Measurements from ENCODE around the gene METTL13.
A peak's percentile ranks its signal among the peaks of the same experiment; 100 is the strongest.

The METTL13 gene

GRCh38 chr1:171805395-171806115, 24.1 kb downstream of the METTL13 start:
- Histone ChIP-seq H3K9ac (ENCODE audit: low read length) (no peak overlapping the region), H3K23ac (ENCODE audit: low read length) (no peak overlapping the region)
- WGBS (ENCODE audit: extremely low coverage, insufficient coverage, low lambda C conversion rate): no CpG with 5 or more reads among the region's 9 CpGs

GRCh38 chr1:171807556-171807955, 26.1 kb downstream of the METTL13 start:
- H3K79me2 ChIP-seq (ENCODE audit: control insufficient read depth, insufficient read depth, low read length): no peaks in the 10 kb centered on the region
- H3K23ac ChIP-seq (ENCODE audit: low read length): no peak overlapping the region
- H3K27ac ChIP-seq (ENCODE audit: low read depth, low read length): no peak overlapping the region
- no peak overlapping the region for H3K9ac ChIP-seq (ENCODE audit: low read length)
- no peak overlapping the region for H2AK5ac ChIP-seq (ENCODE audit: low read length)
- no CpG with 5 or more reads among the region's 4 CpGs for WGBS (ENCODE audit: extremely low coverage, insufficient coverage, low lambda C conversion rate)
- H3K79me1 ChIP-seq (ENCODE audit: low read length): no peaks in the 10 kb centered on the region
- H2BK5ac ChIP-seq (ENCODE audit: low read length): no peak overlapping the region
- no peaks in the 10 kb centered on the region for H3K36me3 ChIP-seq (ENCODE audit: control insufficient read depth, insufficient read depth, low read length)
- H4K5ac ChIP-seq (ENCODE audit: low read length): no peak overlapping the region
- H3K4ac ChIP-seq (ENCODE audit: low read depth, low read length): no peak overlapping the region
- no peak for DNase-seq
- H3K18ac ChIP-seq (ENCODE audit: low read length): no peak overlapping the region
- H3K27me3 ChIP-seq (ENCODE audit: insufficient read depth, low read length, poor library complexity): no peaks in the 10 kb centered on the region
- H3K56ac ChIP-seq (ENCODE audit: low read length): no peak overlapping the region
- H2BK15ac ChIP-seq (replicated peaks; ENCODE audit: low read depth): no peak overlapping the region
- H3K4me2 ChIP-seq (ENCODE audit: low read length): no peak overlapping the region
- H3K4me1 ChIP-seq (ENCODE audit: control insufficient read depth, low read depth, low read length): no peaks in the 10 kb centered on the region
- no peak overlapping the region for H2BK120ac ChIP-seq (ENCODE audit: low read depth, low read length)
- H4K8ac ChIP-seq (ENCODE audit: low read depth, low read length): no peak overlapping the region
- no peak overlapping the region for H3K4me3 ChIP-seq (ENCODE audit: low read length)

More at GRCh38 chr1:171805395-171806115, 24.1 kb downstream of the METTL13 start:
- Histone ChIP-seq H3K56ac (ENCODE audit: low read length) (no peak overlapping the region), H3K79me2 (ENCODE audit: control insufficient read depth, insufficient read depth, low read length) (no peaks in the 10 kb centered on the region), H3K27me3 (ENCODE audit: insufficient read depth, low read length, poor library complexity) (no peaks in the 10 kb centered on the region), H3K4ac (ENCODE audit: low read depth, low read length) (no peak overlapping the region), H3K4me3 (ENCODE audit: low read length) (no peak overlapping the region), H2BK5ac (ENCODE audit: low read length) (no peak overlapping the region), H3K36me3 (ENCODE audit: control insufficient read depth, insufficient read depth, low read length) (no peaks in the 10 kb centered on the region), H3K4me2 (ENCODE audit: low read length) (no peak overlapping the region), H3K79me1 (ENCODE audit: low read length) (no peaks in the 10 kb centered on the region), H3K4me1 (ENCODE audit: control insufficient read depth, low read depth, low read length) (no peaks in the 10 kb centered on the region), H2BK120ac (ENCODE audit: low read depth, low read length) (no peak overlapping the region), H2BK15ac (replicated peaks; ENCODE audit: low read depth) (no peak overlapping the region), H3K27ac (ENCODE audit: low read depth, low read length) (no peak overlapping the region), H4K5ac (ENCODE audit: low read length) (no peak overlapping the region), H4K8ac (ENCODE audit: low read depth, low read length) (no peak overlapping the region), H2AK5ac (ENCODE audit: low read length) (no peak overlapping the region), H3K18ac (ENCODE audit: low read length) (no peak overlapping the region)
- peak; percentile 81 for DNase-seq

DNA sequence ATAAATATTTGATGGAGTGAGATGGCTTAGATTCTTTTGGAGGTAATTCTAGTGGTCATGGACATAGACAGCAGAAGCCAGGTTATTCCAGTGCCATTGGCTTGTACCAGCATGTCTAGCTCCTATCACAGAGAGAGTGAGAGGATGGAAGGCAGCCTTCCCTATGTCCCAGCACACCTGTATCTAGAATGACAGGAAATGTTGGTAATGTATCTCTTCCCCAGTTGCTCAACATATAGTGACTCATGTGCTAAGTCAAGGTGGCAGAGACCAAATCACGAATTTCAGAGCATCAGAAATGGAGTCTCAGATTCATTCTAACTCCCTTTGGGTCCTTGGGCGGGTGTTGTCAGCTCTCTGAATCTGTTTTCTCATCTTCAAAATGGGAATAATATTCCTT, 28.4 kb downstream of the METTL13 start:
- Histone ChIP-seq H3K4ac (ENCODE audit: low read depth, low read length) (no peak overlapping the region), H3K27me3 (ENCODE audit: insufficient read depth, low read length, poor library complexity) (no peaks in the 10 kb centered on the region), H3K4me2 (ENCODE audit: low read length) (no peak overlapping the region), H3K79me1 (ENCODE audit: low read length) (no peaks in the 10 kb centered on the region), H3K23ac (ENCODE audit: low read length) (no peak overlapping the region), H3K79me2 (ENCODE audit: control insufficient read depth, insufficient read depth, low read length) (no peaks in the 10 kb centered on the region), H2BK120ac (ENCODE audit: low read depth, low read length) (no peak overlapping the region), H3K4me3 (ENCODE audit: low read length) (no peak overlapping the region), H2AK5ac (ENCODE audit: low read length) (no peak overlapping the region), H2BK15ac (replicated peaks; ENCODE audit: low read depth) (no peak overlapping the region), H3K27ac (ENCODE audit: low read depth, low read length) (no peak overlapping the region), H3K36me3 (ENCODE audit: control insufficient read depth, insufficient read depth, low read length) (no peaks in the 10 kb centered on the region), H3K9ac (ENCODE audit: low read length) (no peak overlapping the region), H4K8ac (ENCODE audit: low read depth, low read length) (no peak overlapping the region), H4K5ac (ENCODE audit: low read length) (no peak overlapping the region), H3K4me1 (ENCODE audit: control insufficient read depth, low read depth, low read length) (no peaks in the 10 kb centered on the region), H3K56ac (ENCODE audit: low read length) (no peak overlapping the region), H2BK5ac (ENCODE audit: low read length) (no peak overlapping the region), H3K18ac (ENCODE audit: low read length) (no peak overlapping the region)
- DNase-seq: no peak
- no CpG with 5 or more reads among the region's 2 CpGs for WGBS (ENCODE audit: extremely low coverage, insufficient coverage, low lambda C conversion rate)

DNA sequence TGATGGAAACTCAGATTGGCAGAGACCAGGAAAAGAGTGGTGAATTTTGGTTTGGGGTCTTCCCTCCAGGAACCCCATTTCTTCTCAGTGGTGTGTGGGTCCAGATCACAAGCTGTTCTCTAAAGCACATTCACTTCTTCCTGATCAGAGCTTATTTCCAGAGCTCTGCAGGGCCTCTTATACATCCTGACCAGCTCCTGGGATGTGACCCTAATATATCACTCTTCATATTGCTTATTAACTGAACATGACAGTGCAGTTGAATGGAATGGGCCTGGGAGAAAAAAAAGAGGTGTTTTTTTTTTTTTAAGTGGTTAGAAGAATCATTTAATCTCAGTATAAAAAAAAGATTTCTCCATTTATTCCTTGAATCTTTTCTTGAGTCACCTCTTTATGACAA, 30.2 kb downstream of the METTL13 start:
- Histone ChIP-seq H4K8ac (ENCODE audit: low read depth, low read length) (no peak overlapping the region), H3K56ac (ENCODE audit: low read length) (no peak overlapping the region), H3K18ac (ENCODE audit: low read length) (no peak overlapping the region), H2BK15ac (replicated peaks; ENCODE audit: low read depth) (no peak overlapping the region), H3K79me1 (ENCODE audit: low read length) (no peaks in the 10 kb centered on the region), H3K36me3 (ENCODE audit: control insufficient read depth, insufficient read depth, low read length) (no peaks in the 10 kb centered on the region), H3K4me2 (ENCODE audit: low read length) (no peak overlapping the region), H3K27me3 (ENCODE audit: insufficient read depth, low read length, poor library complexity) (no peaks in the 10 kb centered on the region), H3K4ac (ENCODE audit: low read depth, low read length) (no peak overlapping the region), H3K9ac (ENCODE audit: low read length) (no peak overlapping the region), H4K5ac (ENCODE audit: low read length) (no peak overlapping the region), H3K79me2 (ENCODE audit: control insufficient read depth, insufficient read depth, low read length) (no peaks in the 10 kb centered on the region), H3K23ac (ENCODE audit: low read length) (no peak overlapping the region), H3K27ac (ENCODE audit: low read depth, low read length) (no peak overlapping the region), H3K4me3 (ENCODE audit: low read length) (no peak overlapping the region), H2BK5ac (ENCODE audit: low read length) (no peak overlapping the region), H2AK5ac (ENCODE audit: low read length) (no peak overlapping the region), H2BK120ac (ENCODE audit: low read depth, low read length) (no peak overlapping the region), H3K4me1 (ENCODE audit: control insufficient read depth, low read depth, low read length) (no peaks in the 10 kb centered on the region)
- DNase-seq: no peak

GRCh38 chr1:171814692-171815091, 33.2 kb downstream of the METTL13 start:
- Histone ChIP-seq H3K4me2 (ENCODE audit: low read length) (no peak overlapping the region), H3K79me2 (ENCODE audit: control insufficient read depth, insufficient read depth, low read length) (no peaks in the 10 kb centered on the region), H3K79me1 (ENCODE audit: low read length) (no peaks in the 10 kb centered on the region), H3K4me3 (ENCODE audit: low read length) (no peak overlapping the region), H3K4ac (ENCODE audit: low read depth, low read length) (no peak overlapping the region), H3K56ac (ENCODE audit: low read length) (no peak overlapping the region), H3K23ac (ENCODE audit: low read length) (no peak overlapping the region), H4K8ac (ENCODE audit: low read depth, low read length) (no peak overlapping the region), H2AK5ac (ENCODE audit: low read length) (no peak overlapping the region), H2BK120ac (ENCODE audit: low read depth, low read length) (no peak overlapping the region), H3K27ac (ENCODE audit: low read depth, low read length) (no peak overlapping the region), H3K18ac (ENCODE audit: low read length) (no peak overlapping the region), H3K36me3 (ENCODE audit: control insufficient read depth, insufficient read depth, low read length) (no peaks in the 10 kb centered on the region), H3K4me1 (ENCODE audit: control insufficient read depth, low read depth, low read length) (peaks cover 3% of the 10 kb centered on the region), H3K9ac (ENCODE audit: low read length) (no peak overlapping the region), H4K5ac (ENCODE audit: low read length) (no peak overlapping the region), H2BK5ac (ENCODE audit: low read length) (no peak overlapping the region), H3K27me3 (ENCODE audit: insufficient read depth, low read length, poor library complexity) (no peaks in the 10 kb centered on the region), H2BK15ac (replicated peaks; ENCODE audit: low read depth) (no peak overlapping the region)
- whole genome bisulfite sequencing (ENCODE audit: extremely low coverage, insufficient coverage, low lambda C conversion rate): no CpG with 5 or more reads among the region's 2 CpGs
- no peak for DNase-seq

DNA sequence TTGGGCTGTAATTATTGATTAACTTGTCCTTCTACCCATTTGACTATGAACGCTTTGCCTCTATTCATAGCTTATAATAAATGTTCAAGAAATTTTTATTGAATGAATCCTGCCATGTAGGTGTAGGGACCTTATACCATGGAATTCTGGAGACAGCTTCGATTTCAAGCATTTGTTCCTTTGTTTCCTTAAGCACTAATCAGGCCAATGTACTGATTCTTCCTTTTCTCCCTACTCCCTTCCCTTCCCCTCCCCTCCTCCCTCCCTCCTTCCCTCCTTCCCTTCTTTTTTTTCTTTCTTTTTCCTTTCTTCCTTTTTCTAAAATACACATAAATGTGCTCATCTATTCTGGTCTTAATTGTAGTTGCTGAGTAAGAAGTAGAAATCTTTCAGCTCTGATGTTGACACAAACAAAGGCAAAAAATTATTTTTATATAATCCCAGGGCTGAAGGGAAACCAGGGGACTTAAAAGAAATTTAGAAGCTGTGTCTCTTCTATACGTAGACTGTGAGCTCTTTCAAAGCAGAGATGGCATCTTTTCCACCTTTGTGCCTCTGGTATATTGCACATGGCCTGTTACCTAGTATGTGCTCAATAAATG, 34.9 kb downstream of the METTL13 start:
- Histone ChIP-seq H4K5ac (ENCODE audit: low read length) (no peak overlapping the region), H3K79me2 (ENCODE audit: control insufficient read depth, insufficient read depth, low read length) (no peaks in the 10 kb centered on the region), H2BK5ac (ENCODE audit: low read length) (no peak overlapping the region), H3K4me1 (ENCODE audit: control insufficient read depth, low read depth, low read length) (peaks cover 3% of the 10 kb centered on the region), H3K27ac (ENCODE audit: low read depth, low read length) (no peak overlapping the region), H3K4me3 (ENCODE audit: low read length) (no peak overlapping the region), H4K8ac (ENCODE audit: low read depth, low read length) (no peak overlapping the region), H2BK120ac (ENCODE audit: low read depth, low read length) (no peak overlapping the region), H3K23ac (ENCODE audit: low read length) (no peak overlapping the region), H3K79me1 (ENCODE audit: low read length) (no peaks in the 10 kb centered on the region), H3K9ac (ENCODE audit: low read length) (no peak overlapping the region), H3K56ac (ENCODE audit: low read length) (no peak overlapping the region), H3K4me2 (ENCODE audit: low read length) (no peak overlapping the region), H3K18ac (ENCODE audit: low read length) (no peak overlapping the region), H3K4ac (ENCODE audit: low read depth, low read length) (no peak overlapping the region), H3K27me3 (ENCODE audit: insufficient read depth, low read length, poor library complexity) (no peaks in the 10 kb centered on the region), H2BK15ac (replicated peaks; ENCODE audit: low read depth) (no peak overlapping the region), H2AK5ac (ENCODE audit: low read length) (no peak overlapping the region), H3K36me3 (ENCODE audit: control insufficient read depth, insufficient read depth, low read length) (no peaks in the 10 kb centered on the region)
- WGBS (ENCODE audit: extremely low coverage, insufficient coverage, low lambda C conversion rate): no CpG with 5 or more reads among the region's 3 CpGs
- DNase-seq: no peak

Measured in mesendoderm (in vitro differentiated cells).